Keratinocyte (primary cell): ENCODE data around the gene CUBN. TPM values are rescaled to one million over a fixed set of nuclear protein-coding genes. Genes with fewer than 3 reads are reported as not detected.

ENCODE experiments used
- DNase-seq: peaks from one replicate; pipeline ENCODE4 v3.0.0-alpha.2; 2011; ENCODE audit warnings: low read depth, missing footprints, low spot score
- FAIRE-seq: peaks from 2 replicates; lab custom pipeline; 2011; peaks lifted over from hg19 to GRCh38; lab: Jason Lieb, UNC
- H2AFZ ChIP-seq: 2 replicates; pipeline ENCODE4 v1.6.0; 2012; ENCODE audit warnings: low read length, control low read depth, inconsistent platforms; ENCODE audit not compliant: control insufficient read depth
- H3K27ac ChIP-seq: 2 replicates; pipeline ENCODE4 v1.5.1; 2011; ENCODE audit warnings: low read length; ENCODE audit not compliant: control insufficient read depth, insufficient read depth
- H3K27me3 ChIP-seq: 3 replicates; pipeline ENCODE4 v1.6.0; 2011; ENCODE audit warnings: low read length; ENCODE audit not compliant: control insufficient read depth, insufficient read depth; ENCODE audit errors: extremely low read depth
- H3K36me3 ChIP-seq, 2 experiments: 2 replicates in 1 of 2; 3 replicates in 1 of 2; pipeline ENCODE4 v1.5.1; 2011; ENCODE audit warnings: low read length in 2 of 2, mild to moderate bottlenecking in 1 of 2; ENCODE audit not compliant: control insufficient read depth in 2 of 2, insufficient read depth in 2 of 2; ENCODE audit errors: extremely low read depth in 1 of 2
- H3K4me1 ChIP-seq: 3 replicates; pipeline ENCODE4 v1.5.1; 2011; ENCODE audit warnings: low read length; ENCODE audit not compliant: control insufficient read depth, insufficient read depth; ENCODE audit errors: extremely low read depth
- H3K4me2 ChIP-seq: 3 replicates; pipeline ENCODE4 v1.6.0; 2011; ENCODE audit warnings: low read depth, low read length; ENCODE audit not compliant: control insufficient read depth, insufficient read depth; ENCODE audit errors: extremely low read depth
- H3K4me3 ChIP-seq, 3 experiments: fragments of 200-600 bp in 1 of 3; sonication (generic) in 1 of 3; 2 replicates in 2 of 3; 3 replicates in 1 of 3; pipeline ENCODE4 v1.5.1; 2011 to 2016; ENCODE audit warnings: low read length in 3 of 3, mild to moderate bottlenecking in 3 of 3, control low read depth in 2 of 3, inconsistent platforms in 1 of 3, low read depth in 1 of 3, mixed read lengths in 1 of 3, mixed run types in 1 of 3, moderate library complexity in 1 of 3; ENCODE audit not compliant: control insufficient read depth in 2 of 3, insufficient read depth in 2 of 3; ENCODE audit errors: extremely low read depth in 1 of 3
- H3K79me2 ChIP-seq: 2 replicates; pipeline ENCODE4 v1.6.0; 2012; ENCODE audit warnings: low read length; ENCODE audit not compliant: control insufficient read depth, insufficient read depth
- H3K9ac ChIP-seq: 3 replicates; pipeline ENCODE4 v1.6.0; 2011; ENCODE audit warnings: low read length; ENCODE audit not compliant: control insufficient read depth, insufficient read depth; ENCODE audit errors: extremely low read depth
- H3K9me1 ChIP-seq: 3 replicates; pipeline ENCODE4 v1.6.0; 2011; ENCODE audit warnings: low read length; ENCODE audit not compliant: control insufficient read depth, insufficient read depth; ENCODE audit errors: extremely low read depth
- H3K9me3 ChIP-seq: 2 replicates; pipeline ENCODE4 v1.5.1; 2012; ENCODE audit warnings: low read depth, low read length; ENCODE audit not compliant: control insufficient read depth
- H4K20me1 ChIP-seq: 3 replicates; pipeline ENCODE4 v1.6.0; 2011; ENCODE audit warnings: low read length; ENCODE audit not compliant: control insufficient read depth, insufficient read depth; ENCODE audit errors: extremely low read depth
- EZH2 ChIP-seq: IDR thresholded peaks from one replicate; pipeline ENCODE4 v1.6.1; 2012; ENCODE audit warnings: inconsistent platforms, mild to moderate bottlenecking, low read length, moderate library complexity
- dilution Hi-C: fragments of 300-500 bp; cut with MboI; formaldehyde crosslinking; loops from one replicate; pipeline ENCODE4 v1.7.0; 2020; ENCODE audit warnings: low sequenced_read_pairs; ENCODE audit not compliant: extremely low pct_ligation_motif_present
- polyA plus RNA-seq, 5 experiments: library from polyadenylated mRNA; depleted of rRNA in 3 of 5; stranded (reverse) in 3 of 5; stranded (forward) in 1 of 5; unstranded in 1 of 5; fragments of >200 nt; gene quantifications; 1 replicate in 1 of 5; 2 replicates in 3 of 5; 3 replicates in 1 of 5; pipeline versions ENCODE4 v1.2.1 to v1.2.3, GENCODE V29; 2011 to 2012; ENCODE audit warnings: missing spikeins in 2 of 5, low read depth in 1 of 5, low replicate concordance in 1 of 5
- TF ChIP-seq, protein P1 (sequence below), 3 experiments: IDR thresholded peaks in 1 of 3; conservative IDR thresholded peaks in 1 of 3; optimal IDR thresholded peaks in 1 of 3; 2 replicates in 2 of 3; 3 replicates in 1 of 3; pipeline versions ENCODE3 to v1.5.1; 2011; ENCODE audit warnings: low read length in 3 of 3, mild to moderate bottlenecking in 3 of 3, moderate library complexity in 2 of 3, control low read depth in 1 of 3, inconsistent platforms in 1 of 3; ENCODE audit not compliant: insufficient read depth in 2 of 3; ENCODE audit errors: extremely low read depth in 1 of 3

Gene CUBN
- polyA plus RNA-seq, 1 donor (not counting 4 experiments of a cell fraction or from before 2014, with no cell fraction given) = 0.07 TPM

GRCh38 chr10:16949816-16950215 is 179.8 kb downstream of the CUBN start:
- dilution Hi-C loops = no loop called here
- no peaks in the 10 kb centered on the region for H3K9me1 ChIP-seq
- no peak overlapping the region for H3K4me2 ChIP-seq
- peak overlapping the region; percentile 31 for H2AFZ ChIP-seq
- H3K4me1 ChIP-seq = peaks cover 10% of the 10 kb centered on the region
- H3K9ac ChIP-seq = no peak overlapping the region
- FAIRE-seq (no peak), DNase-seq (no peak)
- no peaks in the 10 kb centered on the region for H3K36me3 ChIP-seq
- no peaks in the 10 kb centered on the region for H3K27me3 ChIP-seq
- TF ChIP-seq, protein P1, sequence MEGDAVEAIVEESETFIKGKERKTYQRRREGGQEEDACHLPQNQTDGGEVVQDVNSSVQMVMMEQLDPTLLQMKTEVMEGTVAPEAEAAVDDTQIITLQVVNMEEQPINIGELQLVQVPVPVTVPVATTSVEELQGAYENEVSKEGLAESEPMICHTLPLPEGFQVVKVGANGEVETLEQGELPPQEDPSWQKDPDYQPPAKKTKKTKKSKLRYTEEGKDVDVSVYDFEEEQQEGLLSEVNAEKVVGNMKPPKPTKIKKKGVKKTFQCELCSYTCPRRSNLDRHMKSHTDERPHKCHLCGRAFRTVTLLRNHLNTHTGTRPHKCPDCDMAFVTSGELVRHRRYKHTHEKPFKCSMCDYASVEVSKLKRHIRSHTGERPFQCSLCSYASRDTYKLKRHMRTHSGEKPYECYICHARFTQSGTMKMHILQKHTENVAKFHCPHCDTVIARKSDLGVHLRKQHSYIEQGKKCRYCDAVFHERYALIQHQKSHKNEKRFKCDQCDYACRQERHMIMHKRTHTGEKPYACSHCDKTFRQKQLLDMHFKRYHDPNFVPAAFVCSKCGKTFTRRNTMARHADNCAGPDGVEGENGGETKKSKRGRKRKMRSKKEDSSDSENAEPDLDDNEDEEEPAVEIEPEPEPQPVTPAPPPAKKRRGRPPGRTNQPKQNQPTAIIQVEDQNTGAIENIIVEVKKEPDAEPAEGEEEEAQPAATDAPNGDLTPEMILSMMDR (optimal IDR thresholded peaks at IDR 0.05 in 1 of 3, IDR thresholded peaks at IDR 0.05 in 1 of 3, conservative IDR thresholded peaks at IDR 0.05 in 1 of 3; ENCODE audit: extremely low read depth in 1 of 3, insufficient read depth in 2 of 3, low read length in 3 of 3) = no peak
- TF ChIP-seq EZH2 = no peak
- H3K79me2 ChIP-seq = no peaks in the 10 kb centered on the region
- peak overlapping the region in 1 of 3 experiments; percentile 11 for H3K4me3 ChIP-seq
- no peak overlapping the region for H3K27ac ChIP-seq
- no peaks in the 10 kb centered on the region for H4K20me1 ChIP-seq
- H3K9me3 ChIP-seq = no peaks in the 10 kb centered on the region

GRCh38 chr10:16948361-16948760 is 181.2 kb downstream of the CUBN start:
- no peak for TF ChIP-seq EZH2
- TF ChIP-seq, protein P1 (optimal IDR thresholded peaks at IDR 0.05 in 1 of 3, IDR thresholded peaks at IDR 0.05 in 1 of 3, conservative IDR thresholded peaks at IDR 0.05 in 1 of 3; ENCODE audit: extremely low read depth in 1 of 3, insufficient read depth in 2 of 3, low read length in 3 of 3) = no peak
- peaks cover 10% of the 10 kb centered on the region for H3K4me1 ChIP-seq
- no peaks in the 10 kb centered on the region for H3K9me1 ChIP-seq
- dilution Hi-C loops = no loop called here
- H3K9ac ChIP-seq = no peak overlapping the region
- H3K27me3 ChIP-seq = no peaks in the 10 kb centered on the region
- H3K79me2 ChIP-seq = no peaks in the 10 kb centered on the region
- H3K4me3 ChIP-seq = no peak overlapping the region
- no peaks in the 10 kb centered on the region for H3K9me3 ChIP-seq
- H4K20me1 ChIP-seq = no peaks in the 10 kb centered on the region
- H3K4me2 ChIP-seq = no peak overlapping the region
- FAIRE-seq (no peak), DNase-seq (no peak)
- H3K27ac ChIP-seq = no peak overlapping the region
- no peaks in the 10 kb centered on the region for H3K36me3 ChIP-seq
- no peak overlapping the region for H2AFZ ChIP-seq
